HepG2 (cell line): ENCODE measurements around the gene CCDC88A.

ENCODE experiments used
- IKZF1 ChIP-seq: fragments of 450-650 bp; IDR thresholded peaks from 2 replicates; pipeline ENCODE4 v1.7.1; 2016
- TF ChIP-seq, protein P1 (sequence below): sonication (generic); formaldehyde crosslinking; IDR thresholded peaks from 2 replicates; pipeline ENCODE4 v1.5.0; 2020; ENCODE audit warnings: mild to moderate bottlenecking, missing genetic modification reagents, moderate library complexity

DNA sequence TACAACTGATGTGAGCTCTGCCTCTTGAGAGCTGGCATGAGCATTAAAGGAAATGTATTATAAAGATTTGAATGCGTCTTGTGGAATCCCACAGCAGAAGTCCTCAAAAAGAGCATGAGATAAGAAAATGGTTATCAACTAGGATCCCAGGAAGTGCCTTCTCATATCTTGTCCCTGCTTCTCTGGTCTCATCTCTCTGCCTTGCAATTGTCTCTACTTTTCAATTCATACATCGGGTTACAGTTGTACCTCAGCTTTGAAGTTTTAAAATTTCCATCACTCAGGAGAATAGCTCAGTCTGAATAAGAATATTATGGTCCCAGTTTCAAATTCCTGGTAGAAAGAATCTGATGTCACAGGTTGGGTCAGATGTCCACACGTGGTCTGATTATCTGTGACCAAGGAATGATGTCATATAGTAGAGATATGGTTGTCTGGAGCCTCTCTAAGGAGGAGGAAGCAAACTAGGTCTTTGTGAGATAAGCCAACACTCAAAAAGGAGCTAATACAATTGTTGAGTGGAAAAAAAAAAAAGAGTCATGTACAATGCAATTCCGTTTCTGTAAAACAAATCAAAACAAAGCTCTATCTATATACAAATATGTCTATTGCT lies 21.7 kb upstream of the CCDC88A start:
- TF ChIP-seq, protein P1, sequence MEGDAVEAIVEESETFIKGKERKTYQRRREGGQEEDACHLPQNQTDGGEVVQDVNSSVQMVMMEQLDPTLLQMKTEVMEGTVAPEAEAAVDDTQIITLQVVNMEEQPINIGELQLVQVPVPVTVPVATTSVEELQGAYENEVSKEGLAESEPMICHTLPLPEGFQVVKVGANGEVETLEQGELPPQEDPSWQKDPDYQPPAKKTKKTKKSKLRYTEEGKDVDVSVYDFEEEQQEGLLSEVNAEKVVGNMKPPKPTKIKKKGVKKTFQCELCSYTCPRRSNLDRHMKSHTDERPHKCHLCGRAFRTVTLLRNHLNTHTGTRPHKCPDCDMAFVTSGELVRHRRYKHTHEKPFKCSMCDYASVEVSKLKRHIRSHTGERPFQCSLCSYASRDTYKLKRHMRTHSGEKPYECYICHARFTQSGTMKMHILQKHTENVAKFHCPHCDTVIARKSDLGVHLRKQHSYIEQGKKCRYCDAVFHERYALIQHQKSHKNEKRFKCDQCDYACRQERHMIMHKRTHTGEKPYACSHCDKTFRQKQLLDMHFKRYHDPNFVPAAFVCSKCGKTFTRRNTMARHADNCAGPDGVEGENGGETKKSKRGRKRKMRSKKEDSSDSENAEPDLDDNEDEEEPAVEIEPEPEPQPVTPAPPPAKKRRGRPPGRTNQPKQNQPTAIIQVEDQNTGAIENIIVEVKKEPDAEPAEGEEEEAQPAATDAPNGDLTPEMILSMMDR (CRISPR knock-in tag), result no peak
- TF ChIP-seq IKZF1, result no peak
